ENCODE results near the gene KCNK4.

KCNK4 gene

DNA sequence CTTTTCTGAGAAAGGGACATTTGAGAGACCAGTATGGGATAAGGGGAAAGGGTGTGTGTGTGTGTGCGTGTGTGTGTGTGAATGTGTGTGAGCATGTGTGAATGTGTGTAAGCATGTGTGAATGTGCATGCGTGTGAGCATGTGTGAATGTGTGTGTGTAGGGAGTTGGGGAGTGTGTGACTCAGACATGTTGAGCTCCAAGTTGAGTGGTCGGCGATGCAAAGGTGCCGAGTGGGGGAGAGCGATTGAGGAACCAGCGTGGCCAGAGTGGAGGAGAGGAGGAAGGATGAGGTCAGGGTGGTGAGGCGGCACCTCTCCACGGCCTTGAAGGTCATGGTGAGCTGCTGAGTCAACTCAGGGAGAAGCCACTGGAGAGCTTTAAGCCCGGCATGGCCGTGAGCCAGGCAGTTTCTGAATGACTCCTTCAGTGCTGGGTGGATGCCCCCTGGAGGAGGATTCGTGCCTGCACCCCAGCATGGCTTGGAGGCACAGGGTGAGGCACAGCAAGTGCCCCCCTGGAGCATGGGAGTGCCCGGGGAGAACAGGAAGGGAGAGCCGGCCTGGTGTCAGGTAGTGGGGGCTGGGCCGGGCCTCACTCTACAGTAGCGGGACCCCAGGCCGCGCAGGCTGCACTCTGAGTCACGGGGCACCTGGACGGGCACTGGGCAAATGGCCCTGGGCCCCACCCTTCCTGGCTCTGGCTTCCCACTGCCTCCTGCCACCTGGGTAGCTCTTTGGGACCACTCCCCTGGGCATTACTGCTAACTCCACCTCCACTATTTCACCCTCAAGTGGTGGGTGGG, 40.7 kb downstream of the KCNK4 start:
- H3K27ac ChIP-seq (replicated peaks): peak overlapping the region; percentile 48
- H3K4me3 ChIP-seq (replicated peaks; ENCODE audit: insufficient read depth, low read length): no peak overlapping the region
- TF ChIP-seq, protein P1, sequence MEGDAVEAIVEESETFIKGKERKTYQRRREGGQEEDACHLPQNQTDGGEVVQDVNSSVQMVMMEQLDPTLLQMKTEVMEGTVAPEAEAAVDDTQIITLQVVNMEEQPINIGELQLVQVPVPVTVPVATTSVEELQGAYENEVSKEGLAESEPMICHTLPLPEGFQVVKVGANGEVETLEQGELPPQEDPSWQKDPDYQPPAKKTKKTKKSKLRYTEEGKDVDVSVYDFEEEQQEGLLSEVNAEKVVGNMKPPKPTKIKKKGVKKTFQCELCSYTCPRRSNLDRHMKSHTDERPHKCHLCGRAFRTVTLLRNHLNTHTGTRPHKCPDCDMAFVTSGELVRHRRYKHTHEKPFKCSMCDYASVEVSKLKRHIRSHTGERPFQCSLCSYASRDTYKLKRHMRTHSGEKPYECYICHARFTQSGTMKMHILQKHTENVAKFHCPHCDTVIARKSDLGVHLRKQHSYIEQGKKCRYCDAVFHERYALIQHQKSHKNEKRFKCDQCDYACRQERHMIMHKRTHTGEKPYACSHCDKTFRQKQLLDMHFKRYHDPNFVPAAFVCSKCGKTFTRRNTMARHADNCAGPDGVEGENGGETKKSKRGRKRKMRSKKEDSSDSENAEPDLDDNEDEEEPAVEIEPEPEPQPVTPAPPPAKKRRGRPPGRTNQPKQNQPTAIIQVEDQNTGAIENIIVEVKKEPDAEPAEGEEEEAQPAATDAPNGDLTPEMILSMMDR (IDR thresholded peaks at IDR 0.05; ENCODE audit: insufficient read depth, low read length): peak; percentile 82
- TF ChIP-seq POLR2AphosphoS5 (IDR thresholded peaks at IDR 0.05; ENCODE audit: low read depth) (peak; percentile 59), SPI1 (IDR thresholded peaks at IDR 0.05; ENCODE audit: borderline replicate concordance, low read depth) (no peak)
- peak; percentile 90 to 96 for DNase-seq (ENCODE audit: low read depth in 1 of 2, low spot score in 1 of 2)
- H3K27me3 ChIP-seq (ENCODE audit: insufficient read depth, poor library complexity, severe bottlenecking): no peaks in the 10 kb centered on the region

DNA sequence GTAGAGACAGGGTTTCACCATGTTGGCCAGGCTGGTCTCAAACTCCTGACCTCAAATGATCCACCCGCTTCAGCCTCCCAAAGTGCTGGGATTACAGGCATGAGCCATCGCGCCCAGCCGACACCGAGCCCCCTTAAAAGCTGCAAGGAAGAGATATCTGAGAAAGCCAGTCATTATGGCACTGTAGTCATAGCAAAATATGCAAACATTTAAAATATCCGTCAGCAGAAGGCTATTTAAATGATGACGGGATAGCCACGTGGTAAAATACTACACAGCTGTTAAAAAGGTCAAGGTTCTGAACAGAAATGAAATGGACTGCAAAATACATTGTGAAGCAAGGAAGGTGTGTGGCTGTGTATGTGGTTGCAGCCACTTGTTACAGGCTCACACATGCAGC, 42.5 kb downstream of the KCNK4 start:
- no peak for DNase-seq (ENCODE audit: low read depth in 1 of 2, low spot score in 1 of 2)
- Histone ChIP-seq H3K4me3 (replicated peaks; ENCODE audit: insufficient read depth, low read length) (no peak overlapping the region), H3K27me3 (ENCODE audit: insufficient read depth, poor library complexity, severe bottlenecking) (no peaks in the 10 kb centered on the region), H3K27ac (replicated peaks) (no peak overlapping the region)
- TF ChIP-seq REST (IDR thresholded peaks at IDR 0.05; ENCODE audit: insufficient replicate concordance, low read depth) (no peak), GABPA (IDR thresholded peaks at IDR 0.05; ENCODE audit: low read depth) (no peak), SPI1 (IDR thresholded peaks at IDR 0.05; ENCODE audit: borderline replicate concordance, low read depth) (no peak), POLR2AphosphoS5 (IDR thresholded peaks at IDR 0.05; ENCODE audit: low read depth) (no peak)
- TF ChIP-seq, protein P1 (IDR thresholded peaks at IDR 0.05; ENCODE audit: insufficient read depth, low read length): no peak

DNA sequence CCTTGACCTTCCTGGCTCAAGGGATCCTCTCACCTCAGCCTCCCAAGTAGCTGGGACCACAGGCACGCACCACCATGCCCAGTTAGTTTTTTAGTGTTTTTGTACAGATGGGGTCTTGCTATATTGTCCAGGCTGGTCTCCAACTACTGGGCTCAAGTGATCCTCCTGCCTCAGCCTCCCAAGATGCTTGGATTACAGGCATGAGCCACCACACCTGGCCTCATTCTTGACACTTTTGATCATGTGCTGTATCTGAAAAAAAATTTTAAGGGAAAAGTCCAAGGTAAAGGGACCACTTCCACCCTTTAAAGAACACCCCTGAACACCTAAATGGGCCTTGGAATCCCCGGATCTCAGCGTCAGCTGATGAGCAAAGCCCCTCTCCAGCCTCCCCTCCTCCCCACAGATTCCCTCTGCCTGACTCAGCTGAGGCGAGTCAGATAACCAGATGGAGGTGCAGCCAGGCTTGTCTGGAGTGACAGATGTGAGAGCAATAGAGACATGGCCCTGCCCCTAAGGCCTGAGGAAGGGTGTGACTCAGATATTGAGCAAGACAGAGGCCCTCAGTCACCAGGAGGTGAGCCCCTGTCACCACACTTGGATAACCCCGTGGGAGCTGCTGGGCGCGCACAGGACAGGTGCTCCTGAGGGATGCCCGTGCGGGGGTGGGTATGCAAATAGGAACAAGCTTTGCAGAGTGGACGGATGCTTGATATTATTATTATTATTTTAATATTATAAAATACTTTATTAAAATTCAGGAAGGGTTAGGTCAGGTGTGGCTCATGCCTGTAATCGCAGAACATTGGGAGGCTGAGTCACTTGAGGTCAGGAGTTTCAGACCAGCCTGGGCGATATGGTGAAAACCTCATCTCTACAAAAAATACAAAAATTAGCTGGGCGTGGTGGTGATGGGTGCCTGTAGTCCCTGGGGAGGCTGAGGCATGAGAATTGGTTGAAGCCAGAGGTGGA, 43.9 kb downstream of the KCNK4 start:
- TF ChIP-seq SPI1 (IDR thresholded peaks at IDR 0.05; ENCODE audit: borderline replicate concordance, low read depth) (no peak; the same call in 1 of the 2 replicates), POLR2AphosphoS5 (IDR thresholded peaks at IDR 0.05; ENCODE audit: low read depth) (peak; percentile 86), GABPA (IDR thresholded peaks at IDR 0.05; ENCODE audit: low read depth) (no peak)
- peak; percentile 95 to 98 for DNase-seq (ENCODE audit: low read depth in 1 of 2, low spot score in 1 of 2)
- H3K4me3 ChIP-seq (replicated peaks; ENCODE audit: insufficient read depth, low read length): no peak overlapping the region
- peak overlapping the region; percentile 5; the same call in 1 of the 2 replicates for H3K27ac ChIP-seq (replicated peaks)
- no peaks in the 10 kb centered on the region for H3K27me3 ChIP-seq (ENCODE audit: insufficient read depth, poor library complexity, severe bottlenecking)

GRCh38 chr11:64337538-64338249, 46.6 kb downstream of the KCNK4 start:
- Histone ChIP-seq H3K27me3 (ENCODE audit: insufficient read depth, poor library complexity, severe bottlenecking) (no peaks in the 10 kb centered on the region), H3K27ac (replicated peaks) (peak overlapping the region; percentile 88), H3K4me3 (replicated peaks; ENCODE audit: insufficient read depth, low read length) (no peak overlapping the region)
- TF ChIP-seq GABPA (IDR thresholded peaks at IDR 0.05; ENCODE audit: low read depth) (no peak), SPI1 (IDR thresholded peaks at IDR 0.05; ENCODE audit: borderline replicate concordance, low read depth) (no peak), POLR2AphosphoS5 (IDR thresholded peaks at IDR 0.05; ENCODE audit: low read depth) (no peak), REST (IDR thresholded peaks at IDR 0.05; ENCODE audit: insufficient replicate concordance, low read depth) (no peak)
- TF ChIP-seq, protein P1 (IDR thresholded peaks at IDR 0.05; ENCODE audit: insufficient read depth, low read length): no peak
- DNase-seq (ENCODE audit: low read depth in 1 of 2, low spot score in 1 of 2): no peak

Measured in HL-60 (cell line).